Left colon (tissue), 2 donors: Measurements from ENCODE around the gene SRCAP. TPM values are rescaled to one million over a fixed set of nuclear protein-coding genes. Genes with fewer than 3 reads are reported as not detected.
"Not testable (repeated sequence)": the region's sequence is repeated elsewhere in the genome, so short reads cannot be mapped to it uniquely, and the experiment has no call there.

ENCODE experiments used
- ATAC-seq: fragments of 200-7000 bp; cut with Tn5 transposase; one replicate; pipeline ENCODE4 v1.9.1; 2020; ENCODE audit warnings: mild to moderate bottlenecking, moderate library complexity
- DNase-seq, 2 donors: peaks; one replicate each; pipeline ENCODE4 v3.0.0-alpha.2; 2020
- intact Hi-C, 2 donors: fragments of 100-400 bp; cut with DNase I in 1 of 2; cut with micrococcal nuclease in 1 of 2; formaldehyde crosslinking; loops; one replicate each; pipeline versions ENCODE4 v1.11.2 to v1.14.0; 2022; cut with DNase I, micrococcal nuclease
- total RNA-seq, 2 donors: library from RNA; stranded (reverse); fragmentation: NEBNext Ultra II Directional; extraction: Animal tissue kit (Norgen Biotek cat#: 25700); gene quantifications; one replicate each; pipeline ENCODE4 v1.2.1, GENCODE V29; 2021
- donor health status: DM: no; HTN: no; CAD: no.
- donor health status: DM: yes; HTN: yes; CAD: no.

The SRCAP gene
- total RNA-seq, 2 donors from 2014 or later: 60.6 to 68.3 TPM

- ATAC-seq (no peak), DNase-seq (no peak)
- intact Hi-C loops: no loop called here
Observed at GRCh38 chr16:30694926-30695693, 3.9 kb upstream of the SRCAP start.

- DNase-seq, intact Hi-C loops, ATAC-seq: not testable (repeated sequence)
Observed at GRCh38 chr16:30696646-30697045, 2.3 kb upstream of the SRCAP start.

GRCh38 chr16:30697264-30698138, 1.5 kb upstream of the SRCAP start:
- ATAC-seq (peak; percentile 86), DNase-seq (no peak)
- intact Hi-C loops: no loop called here

GRCh38 chr16:30698139-30698815, 694 bp upstream of the SRCAP start:
- intact Hi-C loops: no loop called here
- DNase-seq (peak; percentile 99), ATAC-seq (peak; percentile 79)

GRCh38 chr16:30699615-30700099, 686 bp downstream of the SRCAP start:
- no peak for DNase-seq
- intact Hi-C loops: no loop called here
- no peak for ATAC-seq

- intact Hi-C loops: no loop called here
- ATAC-seq: no peak
- no peak for DNase-seq
Observed at GRCh38 chr16:30700491-30700890, 1.5 kb downstream of the SRCAP start.

GRCh38 chr16:30700971-30701370, 2.0 kb downstream of the SRCAP start:
- intact Hi-C loops: no loop called here
- DNase-seq (no peak), ATAC-seq (no peak)

- DNase-seq, intact Hi-C loops, ATAC-seq: not testable (repeated sequence)
Observed at GRCh38 chr16:30703071-30703470, 4.1 kb downstream of the SRCAP start.

- intact Hi-C loops: no loop called here
- DNase-seq (no peak), ATAC-seq (no peak)
Observed at GRCh38 chr16:30703971-30704370, 5.0 kb downstream of the SRCAP start.

- intact Hi-C loops: no loop called here
- DNase-seq (no peak), ATAC-seq (no peak)
Observed at GRCh38 chr16:30706046-30706445, 7.1 kb downstream of the SRCAP start.

- DNase-seq: no peak
- intact Hi-C loops: no loop called here
Observed at GRCh38 chr16:30710971-30711370, 12.0 kb downstream of the SRCAP start.

GRCh38 chr16:30711712-30712111, 12.7 kb downstream of the SRCAP start:
- intact Hi-C loops: no loop called here
- DNase-seq: no peak
- ATAC-seq: no peak

More at GRCh38 chr16:30710971-30711370, 12.0 kb downstream of the SRCAP start:
- no peak for ATAC-seq

GRCh38 chr16:30715750-30716445, 16.9 kb downstream of the SRCAP start:
- no peak for ATAC-seq
- intact Hi-C loops: no loop called here

GRCh38 chr16:30720086-30720485, 21.1 kb downstream of the SRCAP start:
- ATAC-seq (no peak), DNase-seq (no peak)
- intact Hi-C loops: no loop called here

More at GRCh38 chr16:30715750-30716445, 16.9 kb downstream of the SRCAP start:
- DNase-seq: no peak

GRCh38 chr16:30720694-30721093, 21.7 kb downstream of the SRCAP start:
- no peak for ATAC-seq
- no peak for DNase-seq
- intact Hi-C loops: no loop called here

GRCh38 chr16:30721167-30721566, 22.2 kb downstream of the SRCAP start:
- DNase-seq (no peak), ATAC-seq (no peak)
- intact Hi-C loops: no loop called here

- DNase-seq (no peak), ATAC-seq (peak; percentile 29)
- intact Hi-C loops: no loop called here
Observed at GRCh38 chr16:30721606-30722005, 22.6 kb downstream of the SRCAP start.

- DNase-seq: no peak
- intact Hi-C loops: no loop called here
- peak; percentile 8 for ATAC-seq
Observed at GRCh38 chr16:30722443-30722842, 23.5 kb downstream of the SRCAP start.

- intact Hi-C loops: no loop called here
- ATAC-seq (no peak), DNase-seq (no peak)
Observed at GRCh38 chr16:30722916-30723315, 23.9 kb downstream of the SRCAP start.
